Anterior cingulate cortex (tissue), 58 donors: ENCODE data around the gene OR51A4.
"Not testable (repeated sequence)": the region's sequence is repeated elsewhere in the genome, so short reads cannot be mapped to it uniquely, and the experiment has no call there.

Experiments used
- DNase-seq, 58 donors: peaks; one replicate each; lab custom pipeline; 2025; lab: John Stamatoyannopoulos, UW

The OR51A4 gene, protein sequence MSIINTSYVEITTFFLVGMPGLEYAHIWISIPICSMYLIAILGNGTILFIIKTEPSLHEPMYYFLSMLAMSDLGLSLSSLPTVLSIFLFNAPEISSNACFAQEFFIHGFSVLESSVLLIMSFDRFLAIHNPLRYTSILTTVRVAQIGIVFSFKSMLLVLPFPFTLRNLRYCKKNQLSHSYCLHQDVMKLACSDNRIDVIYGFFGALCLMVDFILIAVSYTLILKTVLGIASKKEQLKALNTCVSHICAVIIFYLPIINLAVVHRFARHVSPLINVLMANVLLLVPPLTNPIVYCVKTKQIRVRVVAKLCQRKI

DNA sequence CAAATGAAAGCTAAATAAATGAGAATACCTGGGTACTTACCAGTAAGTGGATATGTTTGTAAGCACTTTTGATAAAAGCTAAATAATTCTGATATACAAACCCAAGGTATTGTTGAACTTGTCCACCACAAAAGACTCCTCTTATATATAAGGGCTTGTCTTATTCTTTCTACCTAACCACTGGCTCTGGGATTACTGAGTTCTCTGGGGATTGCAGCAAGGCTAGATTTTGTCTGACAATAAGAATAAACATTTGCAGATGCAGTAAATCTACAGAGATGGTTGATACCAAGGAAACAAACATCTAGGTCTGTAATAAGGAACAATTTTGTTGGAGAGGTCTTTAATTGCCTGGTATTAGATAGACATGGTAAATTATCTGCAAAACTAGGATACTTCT lies at the start of gene OR51A4:
Gene OR51A4, minus strand, starts transcription at position 101 of the 400 bp plus-strand sequence. CDS start 505 bp downstream, outside the sequence.
- no peak for DNase-seq

DNA sequence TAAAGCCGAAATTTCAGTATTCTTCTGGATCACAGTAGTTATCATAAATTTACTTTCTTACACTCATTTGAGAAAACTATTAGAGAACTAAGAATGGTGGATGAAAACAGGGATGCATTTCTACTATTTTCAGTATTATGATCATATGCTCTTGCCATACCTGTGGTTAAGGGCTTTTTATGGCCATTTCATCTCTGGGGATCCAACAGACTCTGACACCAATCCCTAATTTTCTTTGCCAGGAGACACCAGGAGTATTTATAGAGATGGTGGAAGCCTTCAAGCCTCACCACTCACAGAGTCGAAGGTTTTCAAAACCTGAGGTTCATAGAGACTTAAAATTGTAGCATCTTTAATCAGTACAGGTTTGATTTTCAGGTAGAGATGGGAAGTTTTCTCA lies 47.1 kb upstream of the OR51A4 start, which contains the start of gene OR51L1:
Gene OR51L1, plus strand, starts transcription at position 301 of the 400 bp plus-strand sequence. CDS start 4,132 bp downstream, outside the sequence.
- DNase-seq = no peak

DNA sequence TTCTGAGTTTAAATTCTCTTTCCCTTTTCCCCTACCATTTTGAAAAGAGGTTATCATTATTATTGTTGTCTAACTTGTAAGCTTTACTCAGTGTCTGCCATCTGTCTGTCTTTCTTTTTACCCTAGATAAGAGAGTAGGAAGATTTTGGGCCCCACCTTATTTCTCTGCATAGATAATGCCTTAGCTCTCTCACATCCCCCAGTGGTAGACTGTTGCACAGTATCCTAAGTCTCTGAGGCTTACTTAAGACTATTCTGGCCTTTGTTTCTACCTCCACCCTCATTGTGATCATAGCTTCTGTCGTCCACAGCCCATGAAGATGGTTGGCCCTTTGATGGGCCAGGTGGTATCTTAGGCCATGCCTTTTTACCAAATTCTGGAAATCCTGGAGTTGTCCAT lies 43.7 kb upstream of the OR51A4 start:
- no peak for DNase-seq

DNA sequence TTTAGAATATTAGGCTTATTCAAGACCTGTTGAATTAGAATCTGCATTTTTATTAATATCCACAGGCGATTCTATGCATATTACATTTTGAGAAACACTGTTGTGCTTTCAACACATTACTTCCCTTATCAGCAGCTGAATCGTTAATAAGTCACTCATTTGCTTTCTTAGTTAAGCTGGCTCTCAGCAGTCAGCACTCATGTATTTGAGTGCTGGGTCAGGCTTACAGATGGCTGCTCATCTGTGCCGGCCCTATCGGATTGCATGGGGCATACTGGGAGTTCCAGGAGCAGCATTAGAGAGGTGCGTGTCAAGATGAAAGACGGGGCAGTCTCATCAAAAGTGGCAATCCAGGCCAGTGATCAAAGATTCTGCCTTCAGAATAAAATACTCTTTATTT lies 36.4 kb upstream of the OR51A4 start:
- no peak for DNase-seq

DNA sequence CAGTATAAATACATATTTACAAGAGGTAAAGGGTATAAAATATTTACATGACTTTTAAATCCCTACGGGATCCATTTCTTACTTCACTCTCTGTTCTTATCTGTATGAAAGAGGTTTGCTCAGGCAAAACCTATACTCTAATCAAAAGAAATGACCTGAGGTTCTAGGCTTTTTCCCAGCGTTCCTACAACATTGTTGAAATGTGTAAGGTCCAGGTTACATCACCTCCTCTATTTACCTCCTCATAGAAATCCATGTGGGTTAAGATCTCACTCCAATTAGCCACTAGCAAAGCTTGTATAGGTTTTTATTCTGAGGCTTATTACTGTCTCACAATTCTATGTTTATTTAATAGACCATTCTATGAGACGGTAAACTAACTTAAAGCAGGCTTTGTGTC lies 35.3 kb upstream of the OR51A4 start:
- DNase-seq = no peak

DNA sequence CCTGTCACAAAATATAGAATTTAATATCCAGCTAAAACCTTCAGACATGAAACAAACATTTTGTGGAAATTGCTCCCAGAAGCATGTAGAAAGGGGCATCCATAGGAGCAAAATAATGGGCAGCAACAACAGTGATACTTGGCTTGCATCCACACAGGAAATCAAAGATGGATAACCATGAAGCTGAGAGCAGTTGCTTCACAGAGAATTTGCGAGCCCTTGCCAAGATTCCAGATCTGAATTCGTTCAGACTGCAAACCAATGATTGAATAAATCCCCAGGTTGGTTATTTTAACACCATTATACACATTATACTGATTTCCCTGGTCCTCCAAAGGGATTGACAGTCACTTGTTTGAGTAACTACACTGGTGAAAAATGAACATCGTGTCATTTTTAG lies 31.6 kb upstream of the OR51A4 start:
- no peak for DNase-seq

DNA sequence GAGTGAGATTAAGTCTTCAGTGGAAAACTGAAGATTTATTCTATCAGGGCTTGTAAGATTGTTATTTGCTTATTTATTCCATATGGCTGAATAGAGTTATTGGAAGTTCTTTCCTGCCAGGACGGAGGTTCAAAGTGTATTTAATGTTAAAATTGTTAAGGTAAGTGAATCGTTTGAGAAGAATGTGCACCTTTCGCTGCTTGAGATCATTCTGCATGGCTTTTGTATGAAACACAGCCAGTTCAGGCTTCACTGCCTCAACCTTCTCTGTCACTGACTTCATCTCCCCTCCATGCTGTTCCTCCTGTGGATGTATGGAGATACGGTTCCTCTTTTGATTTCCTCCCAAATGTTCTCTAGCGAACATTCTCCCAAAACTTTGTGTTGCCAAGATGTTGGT lies 28.0 kb upstream of the OR51A4 start:
- DNase-seq = no peak

DNA sequence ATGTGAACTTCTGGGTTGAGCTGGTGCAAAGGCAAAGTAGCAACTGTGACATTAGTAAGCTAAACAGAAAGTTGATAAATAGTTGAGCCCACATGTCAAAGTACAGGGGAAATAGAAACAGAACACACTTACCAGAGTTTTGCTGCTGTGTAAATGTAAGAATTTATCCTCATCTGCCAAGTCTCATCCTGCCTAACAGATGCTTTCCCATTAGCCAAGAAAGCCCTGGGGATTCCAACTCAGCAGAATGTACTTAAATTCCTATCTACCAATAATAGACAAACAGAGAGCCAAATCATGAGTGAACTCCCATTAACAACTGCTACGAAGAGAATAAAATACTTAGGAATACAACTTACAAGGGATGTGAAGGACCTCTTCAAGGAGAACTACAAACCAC lies 15.4 kb upstream of the OR51A4 start:
- DNase-seq = no peak

DNA sequence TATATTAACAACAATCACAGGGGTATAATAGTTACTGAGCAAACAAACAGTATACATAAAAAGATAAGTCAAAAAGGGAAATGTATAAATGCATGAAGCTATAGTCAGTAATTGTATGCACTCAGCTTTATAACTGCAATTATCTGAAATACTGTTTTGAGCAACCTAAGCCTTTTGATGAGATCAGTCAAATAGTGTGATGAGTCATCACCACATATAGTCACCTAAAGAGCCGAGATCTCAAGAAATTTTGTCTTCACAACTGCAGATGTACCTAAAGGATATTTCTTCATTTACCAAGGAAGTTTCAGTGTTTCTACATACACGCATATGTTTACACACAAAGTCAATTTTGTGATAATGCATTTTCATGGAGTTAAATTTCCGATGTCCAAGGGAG lies 13.5 kb upstream of the OR51A4 start:
- DNase-seq = no peak

DNA sequence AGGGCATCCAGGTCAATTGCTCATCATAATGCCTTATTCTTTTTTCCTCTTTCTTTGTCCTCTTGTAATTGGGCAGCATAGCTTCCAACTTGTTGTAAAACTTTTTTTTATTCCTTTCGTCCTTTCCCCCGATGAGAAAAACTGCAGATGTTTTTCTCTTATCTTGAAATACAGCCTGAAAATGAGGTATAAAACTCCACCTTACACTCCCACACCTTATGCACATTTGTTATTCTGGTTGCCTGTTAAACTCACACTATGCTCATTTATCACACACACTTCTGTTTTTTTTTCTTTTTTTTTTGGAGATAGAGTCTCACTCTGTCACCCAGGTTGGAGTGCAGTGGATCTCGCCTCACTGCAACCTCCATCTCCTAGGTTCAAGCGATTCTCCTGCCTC lies 10.0 kb upstream of the OR51A4 start:
- no peak for DNase-seq

DNA sequence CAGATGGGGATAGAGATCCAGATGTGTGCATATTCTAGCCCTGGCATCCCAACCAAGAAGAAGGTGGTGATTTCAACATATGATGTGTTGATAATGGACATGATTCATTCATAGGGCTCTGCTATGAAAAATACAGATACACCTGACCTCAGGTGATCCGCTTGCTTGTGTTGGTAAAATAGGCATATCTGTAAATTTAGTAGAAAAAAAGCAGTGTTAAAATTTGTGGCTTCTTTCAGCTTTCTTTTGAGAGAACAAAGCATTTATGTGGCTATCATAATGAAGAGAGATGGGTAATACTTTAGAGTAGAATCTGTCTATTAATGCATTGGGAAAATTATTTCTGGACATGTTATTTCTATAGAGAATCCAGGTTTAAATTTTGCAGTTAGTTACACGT lies 8.2 kb upstream of the OR51A4 start, which contains the start of gene OR51A2:
Gene OR51A2, minus strand, starts transcription at position 101 of the 400 bp plus-strand sequence. Its CDS starts 0 bp downstream, at position 101.
- DNase-seq = not testable (repeated sequence)

DNA sequence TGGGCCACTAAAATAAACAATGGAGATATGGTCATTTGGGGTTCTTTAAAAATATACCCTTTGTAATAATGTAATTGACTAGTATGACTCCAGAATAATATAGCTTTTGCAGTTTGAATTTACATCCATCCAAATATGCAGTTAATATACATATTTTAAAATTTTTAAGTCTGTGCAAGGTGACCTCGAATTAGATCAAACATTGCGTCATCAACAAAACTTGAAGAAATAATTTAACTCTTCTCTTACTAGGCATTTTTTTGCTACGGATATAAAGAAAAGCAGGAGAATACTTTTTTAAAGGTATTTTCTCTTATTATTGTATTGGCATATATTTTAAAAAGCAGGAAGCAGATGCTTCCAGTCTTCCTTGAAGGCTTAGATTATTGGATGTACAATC lies 10.7 kb downstream of the OR51A4 start:
- no peak for DNase-seq

DNA sequence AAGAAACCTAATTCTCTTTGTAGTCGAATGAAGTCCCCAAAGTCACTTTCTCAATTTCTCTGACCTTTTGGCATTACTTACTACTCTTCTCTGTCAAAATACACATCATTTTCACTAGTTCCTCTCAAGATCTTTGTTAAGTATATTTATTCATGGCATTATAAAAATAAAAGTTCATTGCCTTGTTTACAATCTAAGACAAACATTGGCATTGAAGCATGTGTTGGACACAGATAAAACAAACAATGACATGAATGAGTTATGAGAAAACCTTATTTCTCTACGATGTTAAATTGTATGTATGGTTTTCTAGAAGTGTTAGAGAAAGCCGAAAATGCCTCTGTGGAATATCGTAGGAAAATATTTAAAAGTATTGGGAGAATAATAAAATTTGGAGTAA lies 14.7 kb downstream of the OR51A4 start:
- DNase-seq = no peak

DNA sequence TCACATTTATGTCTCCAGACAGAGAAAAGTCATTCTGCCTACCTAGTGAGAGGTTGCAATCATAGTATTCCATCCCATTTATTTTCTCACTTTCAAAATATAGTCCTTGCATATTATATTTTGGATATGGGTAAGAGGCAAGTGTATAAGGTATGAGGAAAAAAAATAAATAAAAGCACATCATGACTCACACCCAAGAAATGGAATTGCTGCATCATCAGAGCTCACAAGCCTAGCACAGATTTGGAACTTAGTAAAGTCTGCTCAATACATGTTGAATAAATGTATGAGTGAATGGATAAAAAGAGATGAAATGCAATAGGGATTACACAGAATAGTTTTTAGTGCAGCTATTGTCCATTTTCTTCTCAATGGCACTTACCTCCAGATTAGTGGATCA lies 20.8 kb downstream of the OR51A4 start:
- DNase-seq = no peak

DNA sequence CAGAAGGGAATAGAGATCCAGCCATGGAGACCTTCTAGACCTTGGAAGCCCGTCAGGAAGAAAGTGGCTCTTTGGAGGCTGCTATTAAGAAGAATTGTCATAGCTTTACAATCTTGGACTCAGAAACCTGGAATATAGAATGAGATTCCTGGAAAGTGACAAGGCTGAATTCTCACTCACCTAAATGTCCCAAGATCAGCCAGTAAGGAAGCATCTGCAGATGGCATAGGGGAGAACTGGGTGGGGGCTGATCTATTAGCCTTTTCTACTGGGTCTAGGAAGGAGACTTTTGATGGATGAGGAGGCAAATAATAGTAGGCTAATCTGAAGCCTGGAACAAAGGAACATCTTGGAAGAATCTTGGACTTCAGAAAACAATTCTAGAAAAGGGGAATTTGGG lies 23.2 kb downstream of the OR51A4 start, which contains the start of gene OR51G1:
Gene OR51G1, minus strand, starts transcription at position 101 of the 400 bp plus-strand sequence. Its CDS starts 0 bp downstream, at position 101.
- no peak for DNase-seq

DNA sequence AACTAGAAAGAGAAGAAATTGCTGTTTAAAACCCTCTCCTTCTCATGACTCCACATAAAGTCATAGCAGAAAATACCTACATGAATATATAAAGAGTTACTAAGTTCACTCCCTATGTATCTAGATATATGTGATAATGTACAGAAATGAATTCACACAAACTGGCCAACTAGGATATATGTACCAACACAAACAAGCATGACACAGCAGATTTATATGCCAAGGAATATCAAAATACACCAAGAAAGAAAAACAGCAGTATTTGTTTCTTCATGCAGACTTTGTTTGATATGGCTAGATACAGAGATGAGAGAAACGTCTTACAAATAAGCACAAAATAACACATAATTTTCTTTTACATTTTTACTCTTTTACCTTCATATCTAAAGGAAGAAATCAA lies 25.1 kb downstream of the OR51A4 start:
- no peak for DNase-seq

DNA sequence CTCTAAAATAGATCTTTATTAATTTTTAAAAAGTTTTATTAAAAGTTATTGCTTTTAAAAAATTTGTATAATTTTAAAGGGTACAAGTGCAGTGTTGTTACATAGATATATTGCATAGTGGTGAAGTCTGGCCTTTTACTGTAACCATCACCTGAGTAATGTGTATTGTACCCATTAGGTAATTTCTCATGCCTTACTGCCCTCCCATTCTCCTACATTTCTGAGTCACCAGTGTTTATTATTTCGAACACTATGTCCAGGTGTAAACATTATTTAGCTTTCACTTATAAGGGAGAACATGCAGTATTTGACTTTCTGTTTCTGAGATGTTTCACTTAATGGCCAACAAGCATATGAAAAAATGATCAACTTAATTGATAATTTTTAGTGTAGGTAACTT lies 25.6 kb downstream of the OR51A4 start:
- DNase-seq = no peak

DNA sequence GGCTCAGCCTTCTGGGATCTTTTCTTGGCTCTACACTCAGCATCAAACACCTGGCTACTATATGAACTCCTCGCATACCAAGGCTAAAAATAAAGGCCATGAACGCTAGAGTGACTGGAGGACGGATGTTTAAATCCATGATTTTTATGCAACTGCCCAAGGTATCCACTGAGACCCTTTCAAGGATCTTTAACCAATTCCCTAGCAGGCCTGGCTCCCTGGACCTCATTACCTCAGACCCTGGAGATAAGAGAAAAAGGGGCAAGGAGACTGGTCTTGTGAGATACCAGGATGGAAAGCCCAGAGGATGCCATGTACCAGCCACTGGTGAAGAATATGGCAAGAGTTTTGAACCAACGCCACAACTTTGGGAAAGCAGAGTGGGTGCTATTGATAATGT lies 28.2 kb downstream of the OR51A4 start, which contains the start of gene OR51G2:
Gene OR51G2, minus strand, starts transcription at position 101 of the 400 bp plus-strand sequence. CDS start 3,687 bp downstream, outside the sequence.
- DNase-seq = no peak

DNA sequence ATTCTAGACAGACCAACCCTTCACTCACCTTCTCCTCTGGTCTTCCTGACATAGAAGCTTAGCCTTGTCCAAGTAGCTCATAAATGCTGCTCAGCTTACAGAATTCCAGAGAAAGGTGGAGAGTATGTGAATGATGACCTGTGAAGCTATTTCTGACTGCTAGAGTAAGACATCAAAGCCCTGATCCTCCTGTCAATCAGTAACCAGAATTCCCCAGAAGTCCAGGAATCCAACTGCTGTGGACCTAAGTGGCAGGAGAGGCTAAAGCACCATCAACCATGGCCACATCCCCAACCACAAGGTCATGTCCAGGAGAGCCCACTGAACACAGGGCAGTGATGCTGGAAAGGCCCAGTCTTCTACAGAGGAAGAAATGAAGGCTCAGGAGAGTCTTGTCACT lies 30.8 kb downstream of the OR51A4 start:
- no peak for DNase-seq

DNA sequence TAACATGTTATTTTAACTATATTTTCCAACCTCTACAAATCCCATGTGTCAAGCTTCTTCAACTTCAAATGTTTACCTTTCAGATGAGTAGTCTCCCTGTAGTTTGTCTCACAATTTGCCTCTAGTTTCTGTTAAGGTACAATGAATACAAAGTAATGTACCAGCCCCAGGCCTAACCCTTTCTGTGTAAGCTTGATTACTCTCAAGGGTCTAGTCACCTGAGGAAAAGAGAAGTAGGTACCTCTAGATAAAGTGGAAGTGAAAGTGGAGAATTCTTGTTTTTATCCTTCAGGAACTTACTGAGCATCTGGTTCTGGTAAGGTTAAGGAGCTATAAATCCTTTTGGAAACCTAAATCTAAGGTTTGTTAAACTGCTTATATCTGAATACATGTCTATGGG lies 43.9 kb downstream of the OR51A4 start, which contains the start of gene OR51A7:
Gene OR51A7, plus strand, starts transcription at position 300 of the 400 bp plus-strand sequence. CDS start 3,587 bp downstream, outside the sequence.
- no peak for DNase-seq
